Measurements from ENCODE around the gene TCEANC2. TPM values are rescaled to one million over a fixed set of nuclear protein-coding genes. Genes with fewer than 3 reads are reported as not detected.

TCEANC2 gene
- total and polyA plus RNA-seq, 2 donors (not counting 3 experiments of a cell fraction or from before 2014, with no cell fraction given) = 3.2 to 6.1 TPM

GRCh38 chr1:54131419-54131818 is 78.0 kb downstream of the TCEANC2 start:
- H3K4me1 ChIP-seq (ENCODE audit: control insufficient read depth, extremely low read depth, insufficient read depth, low read length) = no peaks in the 10 kb centered on the region
- H3K79me2 ChIP-seq (ENCODE audit: control insufficient read depth, insufficient read depth, low read length) = no peaks in the 10 kb centered on the region
- intact Hi-C loops (cut with micrococcal nuclease) (no loop called here), dilution Hi-C loops (cut with MboI; ENCODE audit: extremely low pct_ligation_motif_present, low sequenced_read_pairs) (no loop called here)
- H3K9ac ChIP-seq (replicated peaks; ENCODE audit: extremely low read depth, insufficient read depth, low read length) = no peak overlapping the region
- no peaks in the 10 kb centered on the region for H4K20me1 ChIP-seq (replicated peaks; ENCODE audit: control insufficient read depth, extremely low read depth, insufficient read depth, low read length)
- no peaks in the 10 kb centered on the region for H3K9me3 ChIP-seq (replicated peaks; ENCODE audit: control insufficient read depth, insufficient read depth, low read length)
- no peaks in the 10 kb centered on the region for H3K9me1 ChIP-seq (replicated peaks; ENCODE audit: control insufficient read depth, extremely low read depth, insufficient read depth, low read length)
- H3K4me3 ChIP-seq (replicated peaks in 1 of 3; ENCODE audit: insufficient read depth in 1 of 3, low read depth in 1 of 3, low read length in 3 of 3) = no peak overlapping the region
- CTCF ChIA-PET = interaction anchor here (1.8 to 3.1 kb wide), 2 partner anchors 9 to 13 kb away, joined by 5 to 18 read pairs; no protein-coding TSS in a partner anchor
- H2AFZ ChIP-seq (ENCODE audit: low read depth, low read length) = no peak overlapping the region
- no peaks in the 10 kb centered on the region for H3K36me3 ChIP-seq (ENCODE audit: control insufficient read depth in 2 of 2, extremely low read depth in 1 of 2, insufficient read depth in 2 of 2, low read length in 2 of 2)
- H3K4me2 ChIP-seq (ENCODE audit: insufficient read depth, low read length) = no peak overlapping the region
- peaks cover 0 to 5% of the 10 kb centered on the region in 2 experiments for H3K27me3 ChIP-seq (ENCODE audit: control insufficient read depth in 2 of 2, insufficient read depth in 2 of 2, low read length in 2 of 2)
- TF ChIP-seq JUN (IDR thresholded peaks at IDR 0.05; ENCODE audit: borderline replicate concordance, insufficient read depth, insufficient read length, low read depth) (no peak), EZH2 (IDR thresholded peaks at IDR 0.05; ENCODE audit: borderline replicate concordance, low read depth, low read length, severe bottlenecking) (no peak), MYC (IDR thresholded peaks at IDR 0.05; ENCODE audit: low read depth, low read length) (no peak), CTCF (IDR thresholded peaks at IDR 0.05; ENCODE audit: extremely low read depth in 1 of 2, insufficient read depth in 1 of 2, low read depth in 1 of 2, low read length in 2 of 2) (no peak), POLR2A (IDR thresholded peaks at IDR 0.05; ENCODE audit: low read depth, low read length) (no peak), MAX (IDR thresholded peaks at IDR 0.05; ENCODE audit: insufficient read depth, insufficient read length) (no peak), FOS (IDR thresholded peaks at IDR 0.05; ENCODE audit: borderline replicate concordance, insufficient read depth, low read length) (no peak), GATA2 (IDR thresholded peaks at IDR 0.05; ENCODE audit: insufficient read depth, insufficient read length, low read depth, low read length) (no peak), POLR2AphosphoS5 (IDR thresholded peaks at IDR 0.05; ENCODE audit: insufficient read depth, low read depth, low read length) (no peak)
- no TSS peak for BruUV-seq (replicated peaks)
- no peak for FAIRE-seq
- H3K27ac ChIP-seq (ENCODE audit: insufficient read depth, low read depth, low read length) = no peak overlapping the region
- POLR2A ChIA-PET = no interaction called here
- DNase-seq (ENCODE audit: low read depth, low spot score) = no peak
